GM18951 (cell line): ENCODE data around the gene ARHGAP26.

ENCODE experiments used
- POLR2A ChIP-seq: IDR thresholded peaks from 4 replicates; pipeline ENCODE4 v1.6.1; 2011; ENCODE audit warnings: mild to moderate bottlenecking; ENCODE audit not compliant: insufficient read length, insufficient read depth; ENCODE audit errors: extremely low read depth
- in situ Hi-C: fragments of 300-500 bp; cut with MboI; formaldehyde crosslinking; loops from one replicate; pipeline ENCODE4 v1.12.0; 2022; ENCODE audit warnings: low sequenced_read_pairs, mixed read lengths, inconsistent platforms; ENCODE audit not compliant: unreplicated experiment

ARHGAP26 gene

DNA sequence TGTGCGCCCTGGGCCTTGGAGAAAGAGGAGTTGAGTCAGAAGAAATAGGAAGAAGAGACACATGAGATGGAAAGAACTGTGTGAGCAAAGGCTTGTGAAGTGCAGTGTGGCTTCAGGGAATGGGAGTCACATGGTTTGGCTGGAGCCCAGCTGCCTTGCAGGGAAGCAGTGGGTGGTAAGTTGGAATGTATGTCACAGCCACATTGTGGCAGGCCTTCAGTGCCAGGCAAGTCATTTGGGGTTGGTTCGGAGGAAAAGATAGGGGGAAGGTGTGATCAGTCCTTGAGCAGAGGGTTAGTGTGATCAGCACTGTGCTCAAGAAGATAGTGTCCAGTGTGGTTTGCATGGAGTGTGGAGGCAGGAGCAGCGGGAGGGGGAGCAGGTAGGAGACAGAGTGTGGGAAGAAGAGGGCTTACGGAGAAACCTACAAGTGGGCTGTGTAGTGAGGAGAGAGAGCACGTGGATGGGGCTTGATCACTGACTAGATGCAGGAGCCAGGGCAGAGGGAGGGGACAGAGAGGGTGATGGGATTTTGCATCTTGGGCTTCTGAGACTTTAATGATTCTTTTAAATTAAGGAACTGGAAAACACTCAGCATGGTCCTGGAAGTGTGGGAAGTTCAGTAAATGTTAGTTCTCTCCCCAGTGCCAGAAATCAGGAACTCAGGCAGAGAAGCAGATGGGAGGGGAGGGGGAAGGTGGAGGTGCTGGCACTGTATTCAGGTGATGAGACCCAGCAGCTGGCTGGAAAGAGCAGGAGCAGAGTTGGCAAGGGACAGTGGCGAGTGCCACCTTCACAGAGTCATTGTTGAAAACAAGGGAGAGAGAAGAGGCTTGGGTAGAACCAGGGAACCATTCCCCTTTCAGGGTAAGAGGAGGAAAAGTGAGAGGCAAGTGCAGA lies 46.6 kb downstream of the ARHGAP26 start:
- TF ChIP-seq POLR2A: no peak
- in situ Hi-C loops: no loop called here

DNA sequence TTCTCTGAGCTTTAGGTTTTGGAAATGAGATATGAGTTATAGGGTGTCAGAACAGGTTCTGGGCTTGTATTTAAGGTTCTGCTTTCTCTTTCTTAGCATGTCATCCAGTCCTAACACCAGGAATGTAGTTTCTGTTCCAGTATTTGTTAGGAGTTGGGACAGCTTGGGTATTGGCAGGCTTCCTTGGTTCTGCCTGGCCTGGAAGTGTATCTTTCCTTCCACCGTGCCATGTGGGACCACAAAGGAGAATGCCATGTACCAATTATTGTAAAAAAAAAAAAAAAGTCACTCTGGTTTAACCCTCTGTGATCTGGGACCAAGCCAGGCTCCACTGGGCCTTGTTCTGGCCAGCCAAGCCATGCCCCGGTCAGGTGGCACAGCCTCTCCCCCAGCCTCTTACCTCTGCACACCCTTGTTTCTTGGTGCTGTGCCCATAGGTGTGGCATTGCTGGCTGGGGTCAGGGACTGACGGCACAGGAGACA lies 47.8 kb downstream of the ARHGAP26 start:
- no peak for TF ChIP-seq POLR2A
- in situ Hi-C loops: no loop called here

DNA sequence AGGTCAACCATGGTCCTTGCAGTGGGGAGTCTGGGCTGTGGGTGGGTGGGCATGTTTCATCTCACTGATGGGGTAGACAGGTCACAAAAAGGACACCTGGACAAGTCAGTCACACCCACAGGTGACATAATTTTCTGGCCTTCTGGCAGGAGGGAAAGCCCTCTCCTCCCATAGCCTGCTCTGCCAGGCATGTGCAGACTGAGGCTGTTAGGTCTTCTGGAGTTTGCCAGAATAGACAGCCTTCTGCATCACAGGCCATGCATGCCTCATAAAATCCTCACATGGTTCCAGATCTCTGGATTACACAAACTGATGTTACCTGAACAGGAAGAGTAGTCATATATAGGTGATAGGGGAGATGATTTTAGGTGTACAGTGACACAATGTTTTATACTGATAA lies 49.1 kb downstream of the ARHGAP26 start:
- in situ Hi-C loops: no loop called here
- no peak for TF ChIP-seq POLR2A

DNA sequence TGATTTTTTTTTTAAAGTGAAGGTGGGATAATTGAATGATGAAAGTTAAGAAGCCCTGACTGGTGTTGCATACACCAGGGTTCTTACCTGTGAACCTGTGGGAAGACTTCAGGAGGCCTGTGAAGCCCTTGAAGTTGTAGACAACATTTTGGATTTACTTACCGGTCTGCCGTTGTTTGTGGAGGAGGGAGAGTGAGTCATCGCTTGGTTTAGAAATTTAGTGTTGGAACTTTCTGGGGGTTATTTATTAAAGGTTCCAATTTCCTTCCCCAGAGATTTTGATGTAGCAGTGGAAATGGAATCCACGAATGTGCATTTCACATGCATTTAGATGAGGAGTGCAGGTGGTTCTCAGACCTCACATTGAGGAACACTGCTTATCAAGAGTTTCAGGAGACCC lies 49.6 kb downstream of the ARHGAP26 start:
- TF ChIP-seq POLR2A: no peak
- in situ Hi-C loops: no loop called here

DNA sequence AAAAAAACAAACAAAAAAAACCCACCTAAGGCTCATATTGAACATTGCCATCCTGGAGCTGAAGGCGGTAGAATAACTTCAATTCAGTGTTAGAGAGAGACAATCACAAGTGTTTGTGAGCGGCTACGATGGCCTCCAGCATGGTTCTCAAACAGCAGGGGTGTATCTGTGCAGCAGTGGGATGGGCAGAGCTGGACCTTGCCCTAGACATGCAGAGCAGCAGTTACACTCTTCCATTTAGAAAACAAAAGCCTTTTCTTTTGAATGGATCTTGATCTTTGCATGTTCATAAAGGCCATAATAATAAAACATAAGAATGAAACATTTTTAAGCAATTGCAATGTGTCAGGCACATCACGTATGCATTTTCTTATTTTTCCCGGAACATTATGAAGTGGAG lies 50.3 kb downstream of the ARHGAP26 start:
- in situ Hi-C loops: no loop called here
- no peak for TF ChIP-seq POLR2A

DNA sequence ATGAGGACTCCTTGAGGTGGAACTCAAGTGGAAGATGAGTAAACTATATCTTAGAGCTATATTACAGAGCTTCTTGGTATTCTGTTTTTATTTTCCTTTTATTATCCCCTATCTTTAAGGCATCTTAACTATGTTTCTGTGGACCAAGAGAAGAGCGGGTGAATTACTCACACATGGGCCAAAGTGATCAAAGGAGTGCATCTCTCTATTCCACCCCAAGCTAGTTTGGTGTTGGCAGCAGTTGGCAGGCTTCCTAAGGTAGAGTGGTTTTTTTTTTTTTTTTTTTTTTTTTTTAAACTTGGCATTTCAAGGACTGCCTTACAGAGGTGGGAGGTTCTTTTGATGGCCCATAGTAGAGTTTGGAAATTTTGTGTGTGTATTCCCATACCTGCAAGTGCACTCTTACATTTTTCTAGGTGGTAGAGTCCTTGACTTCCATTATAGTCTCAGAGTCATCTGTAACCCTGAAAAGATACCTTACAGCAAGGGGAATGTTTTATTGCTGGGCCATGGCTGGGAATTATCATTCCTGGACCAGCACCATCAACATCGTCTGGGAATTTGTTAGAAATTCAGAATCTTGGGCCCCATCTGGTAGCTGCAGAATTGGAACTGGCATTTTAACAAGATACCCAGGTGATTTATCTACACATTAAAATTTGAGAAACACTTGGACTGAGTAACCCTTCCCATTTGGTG lies 51.0 kb downstream of the ARHGAP26 start:
- in situ Hi-C loops: no loop called here
- TF ChIP-seq POLR2A: no peak

DNA sequence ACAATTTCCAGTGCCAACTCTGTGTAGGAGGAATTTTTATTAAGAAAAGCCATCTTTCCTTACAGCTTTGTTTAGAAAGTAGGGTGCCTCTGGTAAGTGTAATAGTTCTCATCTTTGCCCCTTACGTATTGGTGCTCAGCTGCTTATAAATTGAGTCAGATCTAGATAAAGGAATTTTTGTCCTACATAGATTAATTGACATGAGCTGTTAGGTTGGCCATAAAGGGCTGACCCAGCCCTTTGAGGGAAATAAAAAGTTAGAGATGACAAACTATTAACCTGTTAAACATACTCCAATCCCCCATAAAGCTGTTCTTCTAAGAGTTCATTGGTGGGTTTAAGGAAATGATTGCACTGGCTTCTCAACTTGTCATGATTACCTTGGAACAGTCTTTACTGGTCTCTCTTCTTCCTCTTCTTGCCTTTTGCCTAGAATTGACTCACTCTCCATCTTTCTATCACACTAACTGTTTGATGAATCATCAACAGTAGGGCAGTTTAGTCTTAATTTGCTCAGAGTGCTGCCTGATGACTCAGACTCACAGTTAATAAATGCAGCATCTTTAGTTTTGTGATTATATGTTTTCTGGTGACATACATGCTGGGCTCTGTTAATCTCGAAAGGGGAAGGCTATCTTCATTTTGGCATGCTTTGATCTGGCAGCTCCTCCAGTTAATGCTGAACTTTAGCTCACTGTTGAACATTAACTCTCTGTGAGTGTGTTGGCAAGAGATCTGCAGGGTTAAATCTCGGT lies 51.7 kb downstream of the ARHGAP26 start:
- no peak for TF ChIP-seq POLR2A
- in situ Hi-C loops: no loop called here

DNA sequence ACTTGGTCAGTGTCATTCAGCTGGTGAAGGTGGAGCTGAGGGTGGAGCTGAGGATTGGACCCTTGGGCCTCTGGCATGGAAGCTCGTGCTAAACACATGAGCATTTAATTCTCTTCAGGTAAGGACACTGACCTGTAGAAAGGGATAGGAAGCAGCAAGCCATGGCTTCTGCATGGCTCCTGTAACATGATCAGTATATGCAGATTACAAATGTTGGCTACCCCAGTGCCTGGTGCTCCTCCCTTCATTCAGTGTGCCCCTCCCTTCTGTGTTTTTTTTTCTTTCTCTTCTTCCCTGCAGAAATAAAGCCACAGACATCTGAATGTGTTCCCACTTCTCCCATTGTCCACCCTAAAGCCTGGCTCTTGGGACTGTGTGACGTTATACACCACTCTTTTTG lies 52.9 kb downstream of the ARHGAP26 start:
- in situ Hi-C loops: no loop called here

DNA sequence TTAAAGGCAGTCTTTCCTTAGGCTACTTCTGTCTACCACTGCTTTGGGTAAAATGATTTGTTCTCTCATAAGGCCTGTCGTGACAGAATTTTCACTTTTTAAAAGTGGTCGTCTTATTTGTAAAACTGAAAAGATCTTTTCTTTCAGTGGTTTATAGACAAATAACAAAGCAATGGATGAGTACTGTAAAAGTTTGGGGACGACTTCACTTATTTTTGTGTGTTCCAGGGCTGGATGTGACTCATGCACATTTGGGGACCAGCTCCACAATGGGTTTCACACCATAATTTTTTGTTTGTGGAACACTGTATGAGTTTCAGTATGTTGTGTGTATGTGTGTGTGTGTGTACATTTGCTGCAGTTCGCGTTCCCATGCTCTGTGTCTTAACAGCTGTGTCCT lies 53.6 kb downstream of the ARHGAP26 start:
- no peak for TF ChIP-seq POLR2A
- in situ Hi-C loops: no loop called here

More for the DNA sequence above, 52.9 kb downstream of the ARHGAP26 start:
- no peak for TF ChIP-seq POLR2A

DNA sequence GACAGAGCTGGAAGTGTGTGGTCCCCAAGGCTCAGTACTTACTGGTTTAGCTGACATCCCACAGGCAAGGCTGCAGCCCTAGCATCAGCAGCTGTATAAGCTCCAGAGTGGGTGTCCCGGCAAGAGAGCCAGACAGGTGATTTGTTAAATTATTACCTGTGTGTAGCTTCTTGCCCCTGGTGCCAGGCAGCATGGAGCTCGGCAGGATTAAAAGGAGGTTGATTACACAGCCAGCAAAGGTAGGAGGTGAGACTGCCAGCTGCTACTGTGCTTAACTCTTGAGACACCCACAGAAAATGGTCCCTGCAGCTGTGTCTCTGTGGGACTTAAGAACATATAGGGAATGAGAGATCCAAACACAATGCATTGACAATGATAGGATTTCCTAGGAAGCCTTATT lies 54.2 kb downstream of the ARHGAP26 start:
- in situ Hi-C loops: no loop called here
- TF ChIP-seq POLR2A: no peak

DNA sequence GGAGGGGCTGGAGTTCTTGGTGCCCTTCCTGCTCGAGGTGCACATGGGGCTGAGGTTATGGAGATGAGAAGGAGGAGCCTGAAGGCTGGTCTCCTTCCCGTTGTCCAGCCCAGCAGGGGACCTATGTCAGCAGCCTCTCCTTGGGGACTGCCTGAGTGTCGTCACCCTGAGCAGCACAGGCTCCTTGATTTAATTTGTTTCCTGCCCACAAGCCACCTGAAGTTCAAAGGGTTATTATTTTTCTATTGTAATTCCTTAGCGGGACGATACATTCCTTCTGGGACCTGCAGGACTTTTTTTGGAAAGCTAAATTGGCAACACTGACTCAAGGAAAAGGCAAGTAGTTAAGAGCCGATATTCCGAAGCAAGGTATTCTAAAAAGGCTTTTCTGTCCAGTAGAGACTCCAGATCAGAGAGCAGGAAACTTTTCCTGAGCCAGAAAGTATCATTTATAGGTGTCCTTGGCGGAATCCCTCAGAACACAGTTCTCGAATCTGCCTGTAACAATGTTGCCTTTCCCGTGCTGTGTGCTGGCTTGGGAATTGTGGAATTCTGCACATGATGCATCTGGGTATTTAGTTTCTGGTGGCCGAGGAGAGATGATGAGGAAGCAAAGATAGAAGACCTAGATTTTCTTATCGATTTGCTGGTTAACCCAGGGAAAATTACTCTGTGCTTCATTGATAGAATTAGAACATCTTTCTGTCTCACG lies 55.4 kb downstream of the ARHGAP26 start:
- in situ Hi-C loops: no loop called here

DNA sequence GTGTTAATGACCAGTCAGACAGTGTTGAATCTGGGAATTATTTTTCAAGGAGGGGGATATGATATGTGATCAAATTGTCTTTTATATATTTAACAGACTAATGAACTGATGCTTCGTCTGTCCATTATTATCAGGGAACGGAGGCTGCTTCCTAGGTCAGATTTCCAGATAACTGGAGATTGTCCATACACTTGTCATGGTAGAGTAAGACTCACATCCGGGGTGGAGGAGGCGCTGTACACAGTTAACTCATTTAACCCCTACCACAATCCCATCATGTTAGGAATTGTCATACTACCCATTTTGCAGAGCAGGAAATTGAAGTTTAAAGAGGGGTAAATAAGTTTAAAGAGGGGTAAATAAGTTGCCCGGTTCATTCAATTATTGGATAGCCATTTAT lies 55.9 kb downstream of the ARHGAP26 start:
- no peak for TF ChIP-seq POLR2A
- in situ Hi-C loops: no loop called here

More for the DNA sequence above, 55.4 kb downstream of the ARHGAP26 start:
- TF ChIP-seq POLR2A: no peak
